ENCODE data around the gene ZBTB40.

Gene ZBTB40

GRCh38 chr1:22518379-22518778 is 66.7 kb downstream of the ZBTB40 start:
- TF ChIP-seq EZH2phosphoT487 (IDR thresholded peaks at IDR 0.05; ENCODE audit: low read depth), result no peak
- TF ChIP-seq CTCF (IDR thresholded peaks at IDR 0.05; ENCODE audit: low read depth, low read length), result no peak
- no peaks in the 10 kb centered on the region for H3K79me2 ChIP-seq (ENCODE audit: low read length)

GRCh38 chr1:22520871-22521270 is 69.2 kb downstream of the ZBTB40 start:
- H3K4me3 ChIP-seq (ENCODE audit: low read length), result no peak overlapping the region
- no peak overlapping the region for H3K9ac ChIP-seq (ENCODE audit: low read length)
- no peak overlapping the region for H3K4me2 ChIP-seq (ENCODE audit: low read length)
- no peaks in the 10 kb centered on the region for H4K20me1 ChIP-seq (ENCODE audit: insufficient read depth, low read length)
- TF ChIP-seq CTCF (IDR thresholded peaks at IDR 0.05; ENCODE audit: low read depth, low read length), result no peak
- no peak for TF ChIP-seq EZH2phosphoT487 (IDR thresholded peaks at IDR 0.05; ENCODE audit: low read depth)
- H2AFZ ChIP-seq (ENCODE audit: low read depth, low read length), result no peak overlapping the region
- peaks cover 16% of the 10 kb centered on the region for H3K36me3 ChIP-seq (replicated peaks; ENCODE audit: low read depth, low read length)
- H3K4me1 ChIP-seq (ENCODE audit: low read length), result no peaks in the 10 kb centered on the region
- no peak overlapping the region for H3K27ac ChIP-seq (ENCODE audit: low read length)
- H3K27me3 ChIP-seq (ENCODE audit: low read depth, low read length), result no peaks in the 10 kb centered on the region
- no peaks in the 10 kb centered on the region for H3K9me3 ChIP-seq (ENCODE audit: insufficient read depth, low read length)
- no peaks in the 10 kb centered on the region for H3K79me2 ChIP-seq (ENCODE audit: low read length)

More at GRCh38 chr1:22518379-22518778, 66.7 kb downstream of the ZBTB40 start:
- Histone ChIP-seq H3K27me3 (ENCODE audit: low read depth, low read length) (no peaks in the 10 kb centered on the region), H2AFZ (ENCODE audit: low read depth, low read length) (no peak overlapping the region), H4K20me1 (ENCODE audit: insufficient read depth, low read length) (no peaks in the 10 kb centered on the region), H3K9ac (ENCODE audit: low read length) (no peak overlapping the region), H3K36me3 (replicated peaks; ENCODE audit: low read depth, low read length) (peaks cover 16% of the 10 kb centered on the region), H3K4me2 (ENCODE audit: low read length) (no peak overlapping the region), H3K4me1 (ENCODE audit: low read length) (peaks cover 4% of the 10 kb centered on the region), H3K9me3 (ENCODE audit: insufficient read depth, low read length) (no peaks in the 10 kb centered on the region), H3K4me3 (ENCODE audit: low read length) (no peak overlapping the region), H3K27ac (ENCODE audit: low read length) (no peak overlapping the region)

DNA sequence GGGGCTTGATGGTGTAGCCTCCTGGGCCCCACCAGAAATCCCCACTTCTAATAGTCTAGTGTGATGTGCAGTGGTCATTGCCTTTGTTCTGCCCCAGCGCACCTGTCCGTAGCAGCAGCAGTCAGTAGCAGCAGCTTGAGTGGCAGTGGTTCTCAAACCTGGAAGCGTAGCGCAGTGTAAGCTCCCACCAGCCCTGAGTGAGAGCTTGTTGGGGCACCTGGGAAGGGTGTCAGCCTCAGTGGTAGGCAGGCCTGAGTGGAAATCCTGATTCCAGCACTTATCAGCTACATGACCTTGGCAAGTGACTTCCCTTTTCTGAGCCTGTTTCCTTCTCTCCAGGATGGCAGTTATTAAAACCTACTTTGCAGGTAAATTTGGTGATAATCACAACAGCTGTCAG is 70.0 kb downstream of the ZBTB40 start:
- Histone ChIP-seq H3K4me2 (ENCODE audit: low read length) (no peak overlapping the region), H3K4me3 (ENCODE audit: low read length) (no peak overlapping the region), H3K27ac (ENCODE audit: low read length) (no peak overlapping the region), H3K79me2 (ENCODE audit: low read length) (no peaks in the 10 kb centered on the region), H2AFZ (ENCODE audit: low read depth, low read length) (no peak overlapping the region), H3K9ac (ENCODE audit: low read length) (no peak overlapping the region), H3K27me3 (ENCODE audit: low read depth, low read length) (no peaks in the 10 kb centered on the region), H3K4me1 (ENCODE audit: low read length) (no peaks in the 10 kb centered on the region), H3K9me3 (ENCODE audit: insufficient read depth, low read length) (no peaks in the 10 kb centered on the region), H3K36me3 (replicated peaks; ENCODE audit: low read depth, low read length) (peaks cover 16% of the 10 kb centered on the region), H4K20me1 (ENCODE audit: insufficient read depth, low read length) (no peaks in the 10 kb centered on the region)
- TF ChIP-seq EZH2phosphoT487 (IDR thresholded peaks at IDR 0.05; ENCODE audit: low read depth), result no peak
- no peak for TF ChIP-seq CTCF (IDR thresholded peaks at IDR 0.05; ENCODE audit: low read depth, low read length)

- no peak overlapping the region for H3K27ac ChIP-seq (ENCODE audit: low read length)
- H3K9me3 ChIP-seq (ENCODE audit: insufficient read depth, low read length), result no peaks in the 10 kb centered on the region
- H3K4me2 ChIP-seq (ENCODE audit: low read length), result no peak overlapping the region
- H4K20me1 ChIP-seq (ENCODE audit: insufficient read depth, low read length), result no peaks in the 10 kb centered on the region
- H3K27me3 ChIP-seq (ENCODE audit: low read depth, low read length), result no peaks in the 10 kb centered on the region
- H2AFZ ChIP-seq (ENCODE audit: low read depth, low read length), result no peak overlapping the region
- peaks cover 16% of the 10 kb centered on the region for H3K36me3 ChIP-seq (replicated peaks; ENCODE audit: low read depth, low read length)
- H3K79me2 ChIP-seq (ENCODE audit: low read length), result no peaks in the 10 kb centered on the region
- no peak overlapping the region for H3K9ac ChIP-seq (ENCODE audit: low read length)
- H3K4me1 ChIP-seq (ENCODE audit: low read length), result no peaks in the 10 kb centered on the region
- no peak for TF ChIP-seq EZH2phosphoT487 (IDR thresholded peaks at IDR 0.05; ENCODE audit: low read depth)
- no peak for TF ChIP-seq CTCF (IDR thresholded peaks at IDR 0.05; ENCODE audit: low read depth, low read length)
- H3K4me3 ChIP-seq (ENCODE audit: low read length), result no peak overlapping the region
These were observed 70.6 kb downstream of the ZBTB40 start for GRCh38 chr1:22522221-22522743.

All from OCI-LY3 (cell line).